MG63 (cell line): ENCODE measurements around the gene KLHDC4. TPM values are rescaled to one million over a fixed set of nuclear protein-coding genes. Genes with fewer than 3 reads are reported as not detected.
"Not testable (repeated sequence)": the region's sequence is repeated elsewhere in the genome, so short reads cannot be mapped to it uniquely, and the experiment has no call there.

Experiments used
- DNase-seq: peaks from one replicate; pipeline ENCODE4 v3.0.0-alpha.2; 2020
- H3K27me3 ChIP-seq: fragments of 250-450 bp; sonication (Bioruptor Pico); 2 replicates; pipeline ENCODE4 v1.5.1; 2020; ENCODE audit warnings: mild to moderate bottlenecking, moderate library complexity
- H3K36me3 ChIP-seq: fragments of 250-450 bp; sonication (Bioruptor Pico); 2 replicates; pipeline ENCODE4 v1.5.1; 2020; ENCODE audit warnings: mild to moderate bottlenecking, moderate library complexity
- H3K4me3 ChIP-seq: fragments of 250-450 bp; sonication (Bioruptor Pico); 2 replicates; pipeline ENCODE4 v1.5.1; 2020; ENCODE audit warnings: mild to moderate bottlenecking, moderate library complexity
- H3K9me3 ChIP-seq: fragments of 250-450 bp; sonication (Bioruptor Pico); 2 replicates; pipeline ENCODE4 v1.5.1; 2020; ENCODE audit warnings: mild to moderate bottlenecking, moderate library complexity
- total RNA-seq: library from RNA; depleted of rRNA; stranded (reverse); fragments of >200 nt; shearing (Covaris generic); gene quantifications from 2 replicates; pipeline ENCODE4 v1.2.3, GENCODE V29; 2014; ENCODE audit warnings: low replicate concordance

Gene KLHDC4
- total RNA-seq, 1 experiment from 2014 or later, result 24.6 TPM

DNA sequence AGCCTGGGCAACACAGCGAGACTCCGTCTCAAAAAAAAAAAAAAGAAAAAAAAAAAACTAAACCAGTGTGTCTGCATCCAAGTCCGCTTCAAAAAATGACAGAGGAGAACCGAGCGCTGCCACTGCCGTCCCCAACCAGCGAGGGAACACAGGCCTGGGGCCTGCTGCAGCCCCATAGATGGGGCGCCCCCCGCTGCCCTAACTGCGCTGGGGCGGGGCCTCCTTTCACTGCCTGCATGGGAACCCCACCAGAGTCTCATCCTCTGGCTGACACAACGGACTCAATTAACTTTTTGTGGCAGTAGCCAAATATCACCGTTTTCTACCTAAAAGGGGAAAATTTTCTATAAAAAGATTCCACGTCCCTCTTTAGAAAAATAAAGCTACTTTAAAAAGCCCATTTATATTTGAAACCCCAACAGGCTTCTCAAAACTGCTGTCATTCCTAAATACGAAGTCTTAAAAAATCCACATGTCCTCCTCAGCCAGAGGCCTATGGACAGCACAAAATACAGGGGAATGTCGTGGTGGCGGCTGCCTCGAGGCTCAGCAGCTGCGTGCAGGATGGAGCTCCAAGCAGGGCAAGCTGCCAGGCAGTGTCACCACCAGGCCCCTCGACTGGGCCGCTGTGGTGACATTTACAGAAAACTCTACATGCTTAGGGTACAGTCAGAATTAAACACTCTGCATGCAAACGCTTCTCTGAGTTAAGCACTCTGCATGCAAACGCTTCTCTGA, 30.3 kb downstream of the KLHDC4 start:
- no peaks in the 10 kb centered on the region for H3K27me3 ChIP-seq
- no peak for DNase-seq

DNA sequence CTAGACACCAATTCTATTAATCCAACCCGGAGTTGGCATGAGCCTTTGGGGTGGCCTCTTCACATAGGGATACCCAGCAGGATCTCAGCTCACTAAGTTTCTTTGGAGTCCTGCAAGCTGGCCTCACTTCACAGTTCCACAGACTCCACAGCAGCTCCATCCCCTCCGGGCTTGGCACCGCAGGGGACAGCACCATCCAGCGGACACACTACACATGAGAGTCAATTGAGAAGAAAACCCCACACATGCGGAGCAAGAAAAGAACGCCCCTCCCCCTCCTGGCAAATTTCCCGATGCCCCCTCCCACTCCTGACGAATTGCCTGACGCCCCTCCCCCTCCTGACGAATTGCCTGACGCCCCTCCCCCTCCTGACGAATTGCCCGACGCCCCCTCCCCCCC, 31.1 kb downstream of the KLHDC4 start:
- no peak for DNase-seq
- Histone ChIP-seq H3K36me3 (no peaks in the 10 kb centered on the region), H3K4me3 (no peak overlapping the region)

More for the DNA sequence above, 30.3 kb downstream of the KLHDC4 start:
- Histone ChIP-seq H3K9me3 (no peaks in the 10 kb centered on the region), H3K36me3 (no peaks in the 10 kb centered on the region; the same call in 1 of the 2 replicates), H3K4me3 (no peak overlapping the region)

DNA sequence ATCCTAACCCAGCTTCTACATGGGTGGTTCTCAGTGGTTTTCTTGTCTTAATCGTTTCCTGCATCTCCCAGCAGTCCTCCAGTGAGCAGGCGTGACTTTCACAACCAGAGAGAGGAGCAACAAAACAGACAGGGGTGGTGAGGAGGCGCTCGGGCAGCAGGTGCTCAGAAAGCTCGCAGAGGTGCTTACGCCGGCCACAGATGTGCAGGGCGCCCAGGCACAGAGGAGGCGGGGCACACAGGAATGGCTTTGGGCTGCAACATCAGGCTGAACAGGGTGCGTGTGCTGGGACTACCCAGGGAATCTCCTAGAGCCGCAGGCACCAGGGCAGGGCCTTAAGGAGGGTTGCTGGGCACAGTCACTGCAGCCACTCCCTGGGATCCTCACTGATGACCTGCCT, 32.6 kb downstream of the KLHDC4 start:
- Histone ChIP-seq H3K27me3 (no peaks in the 10 kb centered on the region), H3K36me3 (no peaks in the 10 kb centered on the region), H3K9me3 (no peaks in the 10 kb centered on the region), H3K4me3 (no peak overlapping the region)
- no peak for DNase-seq

More for the DNA sequence above, 31.1 kb downstream of the KLHDC4 start:
- H3K27me3 ChIP-seq, result no peaks in the 10 kb centered on the region
- H3K9me3 ChIP-seq, result no peaks in the 10 kb centered on the region

DNA sequence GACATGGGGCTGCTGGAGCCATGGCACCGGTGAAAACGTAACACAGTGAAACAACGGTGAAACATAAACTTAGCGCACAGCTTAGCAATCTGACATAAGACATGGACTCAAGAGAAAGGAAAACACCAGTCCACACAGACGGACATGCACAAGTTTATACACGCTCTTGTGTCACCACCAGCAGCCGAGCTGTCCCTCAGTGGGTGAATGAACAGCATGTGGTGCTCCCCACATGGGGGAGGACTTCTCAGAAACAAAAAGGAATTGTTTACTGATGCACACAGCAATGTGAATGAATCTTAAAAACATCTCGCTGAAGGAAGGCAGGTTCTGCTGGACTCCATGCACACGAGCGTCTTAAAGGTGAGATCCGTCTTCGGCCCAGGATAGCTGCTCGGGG, 34.2 kb downstream of the KLHDC4 start:
- no peak for DNase-seq
- no peaks in the 10 kb centered on the region for H3K9me3 ChIP-seq
- no peak overlapping the region for H3K4me3 ChIP-seq
- H3K27me3 ChIP-seq, result no peaks in the 10 kb centered on the region
- no peaks in the 10 kb centered on the region for H3K36me3 ChIP-seq

DNA sequence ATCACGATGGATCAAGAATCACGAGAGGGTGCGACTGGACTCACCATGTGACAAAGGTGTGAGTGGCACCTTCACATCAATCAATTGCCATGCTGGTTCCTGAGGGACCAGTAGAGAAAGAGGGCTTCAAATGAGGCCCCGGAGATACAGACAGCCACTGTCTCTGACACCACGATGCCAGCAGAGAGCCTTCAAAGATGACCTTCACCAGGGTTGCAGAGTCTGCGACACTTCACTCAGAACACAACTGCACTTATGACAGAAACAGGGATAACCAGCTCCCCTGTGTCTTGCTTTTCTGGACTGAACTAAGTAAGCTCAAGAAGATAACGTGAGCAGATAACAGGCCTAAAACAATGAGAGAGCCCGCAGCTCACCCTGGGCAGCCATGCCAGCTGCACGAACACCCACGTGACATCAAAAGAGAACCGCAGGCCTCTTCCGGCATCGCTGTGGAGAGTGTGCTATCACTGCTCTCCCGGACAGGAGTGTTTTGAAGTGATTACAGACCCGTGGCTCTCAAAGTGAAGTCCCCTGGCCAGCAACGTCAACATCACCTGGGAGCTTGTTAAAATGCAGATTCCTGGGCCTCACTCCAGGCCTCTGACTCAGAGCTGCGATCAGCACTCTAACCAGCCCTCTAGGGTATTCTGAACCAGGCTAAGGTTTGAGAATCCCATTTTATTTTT, 36.4 kb downstream of the KLHDC4 start:
- DNase-seq, result no peak
- Histone ChIP-seq H3K4me3 (no peak overlapping the region), H3K36me3 (no peaks in the 10 kb centered on the region), H3K9me3 (no peaks in the 10 kb centered on the region), H3K27me3 (no peaks in the 10 kb centered on the region)

GRCh38 chr16:87728026-87728425, 37.8 kb downstream of the KLHDC4 start:
- no peaks in the 10 kb centered on the region; the same call in 1 of the 2 replicates for H3K36me3 ChIP-seq
- H3K4me3 ChIP-seq, result no peak overlapping the region
- no peak for DNase-seq
- H3K9me3 ChIP-seq, result no peaks in the 10 kb centered on the region
- H3K27me3 ChIP-seq, result no peaks in the 10 kb centered on the region

DNA sequence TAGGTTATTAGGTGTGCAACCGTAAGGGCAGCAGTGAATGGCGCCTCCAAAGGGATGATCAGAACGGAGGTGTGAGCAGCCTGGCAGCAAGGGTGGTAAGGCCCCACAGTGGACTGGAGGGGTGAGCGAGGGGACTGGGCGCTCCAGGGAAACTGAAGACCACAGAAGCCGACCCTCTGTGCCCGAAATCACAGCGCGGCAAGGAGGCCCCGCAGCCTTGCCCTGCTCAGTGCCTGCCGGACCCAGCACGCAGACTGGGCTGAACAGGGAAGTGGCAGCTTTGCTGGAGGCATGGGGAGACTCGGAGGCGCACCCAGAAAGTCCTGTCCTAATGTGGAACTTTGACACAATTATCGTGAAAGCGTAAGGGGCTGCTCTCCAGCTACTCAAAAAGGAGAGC, 38.4 kb downstream of the KLHDC4 start:
- H3K36me3 ChIP-seq, result no peaks in the 10 kb centered on the region; the same call in 1 of the 2 replicates
- H3K4me3 ChIP-seq, result no peak overlapping the region
- H3K9me3 ChIP-seq, result no peaks in the 10 kb centered on the region
- no peaks in the 10 kb centered on the region for H3K27me3 ChIP-seq
- no peak for DNase-seq

DNA sequence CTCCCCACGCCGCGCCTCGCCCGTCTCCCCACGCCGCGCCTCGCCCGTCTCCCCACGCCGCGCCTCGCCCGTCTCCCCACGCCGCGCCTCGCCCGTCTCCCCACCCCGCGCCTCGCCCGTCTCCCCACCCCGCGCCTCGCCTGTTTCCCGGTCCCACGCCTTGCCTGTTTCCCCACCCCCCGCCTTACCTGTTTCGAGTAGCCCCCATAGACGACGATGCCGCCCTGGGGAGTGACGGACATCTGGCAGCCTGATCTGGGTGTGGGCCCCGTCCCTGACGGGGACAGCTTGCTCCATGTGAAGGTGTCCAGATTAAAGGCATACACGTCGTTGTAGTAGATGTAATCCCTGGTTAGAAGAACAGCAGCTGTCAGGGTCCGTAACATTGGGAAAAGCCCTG, 39.2 kb downstream of the KLHDC4 start:
- not testable (repeated sequence) for H3K9me3 ChIP-seq, H3K4me3 ChIP-seq, DNase-seq, H3K36me3 ChIP-seq, H3K27me3 ChIP-seq

DNA sequence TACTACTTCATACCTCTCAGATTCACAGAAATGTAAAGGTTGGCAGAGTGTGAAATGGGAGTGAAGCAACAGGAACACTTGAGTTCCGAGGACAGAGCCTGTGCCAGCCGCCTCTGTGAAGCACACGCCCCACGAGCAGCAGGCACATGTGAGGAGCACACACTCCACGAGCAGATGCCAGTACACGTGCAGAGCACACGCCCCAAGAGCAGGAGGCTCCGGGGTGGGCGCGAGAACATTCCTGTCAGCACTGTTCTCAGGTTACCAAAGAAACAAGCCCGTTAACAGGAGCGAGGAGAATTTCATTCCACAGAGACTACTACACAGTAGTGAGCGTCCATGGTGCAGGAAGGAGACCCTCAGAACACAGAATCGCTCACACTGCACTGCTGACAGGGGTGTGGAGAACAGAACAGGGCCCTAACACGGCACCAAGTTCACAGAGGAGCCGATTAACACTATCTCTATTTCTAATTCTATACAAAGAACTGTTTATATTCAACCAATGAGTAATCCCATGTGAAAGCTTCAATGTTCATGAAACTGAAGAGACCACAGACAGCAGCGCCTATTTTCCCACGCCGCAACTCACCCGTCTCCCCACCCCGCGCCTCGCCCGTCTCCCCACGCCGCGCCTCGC, 40.1 kb downstream of the KLHDC4 start:
- H3K27me3 ChIP-seq, result no peaks in the 10 kb centered on the region
- H3K9me3 ChIP-seq, result no peaks in the 10 kb centered on the region
- H3K4me3 ChIP-seq, result no peak overlapping the region
- DNase-seq, result no peak
- H3K36me3 ChIP-seq, result no peaks in the 10 kb centered on the region; the same call in 1 of the 2 replicates

DNA sequence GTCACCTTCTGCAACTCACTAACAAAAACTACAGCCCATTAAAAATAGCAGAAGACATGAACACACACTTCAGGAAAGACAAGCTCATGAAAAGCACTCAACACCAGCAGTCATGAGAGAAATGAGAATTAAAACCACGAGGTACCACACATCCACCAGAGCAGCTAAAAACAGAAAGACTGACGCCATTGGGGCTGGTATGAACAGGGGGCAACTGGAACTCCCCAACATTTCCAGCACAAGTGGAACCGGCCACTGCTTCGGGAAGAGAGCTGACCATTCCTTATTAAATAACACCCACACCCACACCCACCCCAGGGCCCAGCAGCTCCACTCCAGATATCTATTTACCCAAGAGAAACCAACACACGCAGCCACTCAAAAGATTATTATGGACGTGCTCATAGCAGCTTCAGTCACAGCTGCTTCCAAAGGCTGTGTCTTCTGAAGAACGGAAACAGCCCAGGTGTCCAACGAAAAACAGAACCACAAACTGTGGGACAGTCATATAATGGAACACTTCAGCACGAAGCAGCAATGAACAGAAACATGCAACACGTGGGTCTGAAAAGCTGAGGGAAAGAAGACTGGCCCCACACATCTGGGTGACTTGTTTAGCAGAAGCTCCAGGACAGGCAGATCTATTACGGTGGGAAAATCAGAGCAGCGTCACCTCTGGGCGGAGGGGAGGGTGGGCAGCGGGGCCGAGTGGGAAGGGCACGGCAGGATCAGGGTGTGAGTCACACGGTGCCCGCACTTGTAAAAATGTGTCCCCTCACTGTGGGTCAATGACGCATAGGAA, 41.1 kb downstream of the KLHDC4 start:
- no peaks in the 10 kb centered on the region; the same call in none of the 2 replicates for H3K36me3 ChIP-seq
- DNase-seq, result no peak
- H3K9me3 ChIP-seq, result no peaks in the 10 kb centered on the region
- no peak overlapping the region for H3K4me3 ChIP-seq
- no peaks in the 10 kb centered on the region for H3K27me3 ChIP-seq

GRCh38 chr16:87723226-87723623, 42.6 kb downstream of the KLHDC4 start:
- Histone ChIP-seq H3K4me3 (no peak overlapping the region), H3K27me3 (no peaks in the 10 kb centered on the region), H3K36me3 (no peaks in the 10 kb centered on the region; the same call in none of the 2 replicates), H3K9me3 (no peaks in the 10 kb centered on the region)
- DNase-seq, result peak; percentile 70

- DNase-seq, result no peak
- Histone ChIP-seq H3K4me3 (no peak overlapping the region), H3K36me3 (no peaks in the 10 kb centered on the region; the same call in none of the 2 replicates), H3K9me3 (no peaks in the 10 kb centered on the region), H3K27me3 (no peaks in the 10 kb centered on the region)
Measured at GRCh38 chr16:87722590-87723225, 43.1 kb downstream of the KLHDC4 start.

DNA sequence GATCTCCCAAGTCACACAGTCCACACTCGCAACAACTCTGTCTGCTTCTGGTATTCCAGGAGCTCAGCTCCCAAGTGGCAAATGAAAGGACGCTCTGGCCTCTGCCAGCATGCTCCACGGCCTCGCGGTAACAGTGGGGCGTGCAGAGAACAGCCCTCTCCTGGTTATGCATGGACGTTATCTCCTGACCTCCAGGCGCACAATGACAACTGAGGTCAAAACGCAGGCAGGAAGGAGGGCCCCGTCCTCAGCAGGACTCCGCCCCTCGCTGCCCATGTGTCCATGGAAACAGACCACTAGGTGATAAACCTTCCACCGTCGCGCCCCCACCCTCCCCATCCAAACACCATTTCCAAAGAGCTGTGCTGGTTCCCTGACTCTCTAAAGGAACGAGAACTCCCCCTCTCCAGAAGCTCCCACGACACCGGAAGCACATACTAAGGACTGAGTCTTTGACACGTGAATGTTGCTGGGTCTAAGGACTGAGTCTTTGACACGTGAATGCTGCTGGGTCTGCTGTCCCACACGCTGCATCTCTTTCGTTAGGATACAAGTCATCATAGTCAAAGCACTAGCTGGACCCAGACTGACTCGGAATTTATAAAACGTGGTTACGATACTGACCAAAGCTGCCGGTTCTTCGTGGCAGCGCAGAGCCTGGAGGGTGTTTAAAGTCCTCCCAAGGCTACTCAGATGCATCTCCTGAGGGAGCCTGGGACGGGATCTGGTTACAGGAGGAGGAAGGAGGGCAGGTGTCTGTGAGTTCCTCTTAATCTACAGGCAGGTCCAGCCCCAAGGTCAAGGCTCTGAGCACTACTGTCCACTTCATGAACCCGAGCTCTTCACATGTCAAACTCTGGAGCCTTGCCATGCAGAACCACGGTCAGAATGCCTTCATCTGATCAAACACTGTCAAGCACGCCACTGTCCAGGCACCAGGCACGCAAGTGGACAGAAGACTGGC, 43.9 kb downstream of the KLHDC4 start:
- Histone ChIP-seq H3K27me3 (no peaks in the 10 kb centered on the region), H3K9me3 (no peaks in the 10 kb centered on the region), H3K4me3 (no peak overlapping the region), H3K36me3 (no peaks in the 10 kb centered on the region; the same call in none of the 2 replicates)
- no peak for DNase-seq

- no peaks in the 10 kb centered on the region for H3K27me3 ChIP-seq
- DNase-seq, result no peak
- no peaks in the 10 kb centered on the region for H3K9me3 ChIP-seq
- H3K4me3 ChIP-seq, result no peak overlapping the region
- no peaks in the 10 kb centered on the region; the same call in none of the 2 replicates for H3K36me3 ChIP-seq
Measured at GRCh38 chr16:87720446-87720845, 45.3 kb downstream of the KLHDC4 start.

DNA sequence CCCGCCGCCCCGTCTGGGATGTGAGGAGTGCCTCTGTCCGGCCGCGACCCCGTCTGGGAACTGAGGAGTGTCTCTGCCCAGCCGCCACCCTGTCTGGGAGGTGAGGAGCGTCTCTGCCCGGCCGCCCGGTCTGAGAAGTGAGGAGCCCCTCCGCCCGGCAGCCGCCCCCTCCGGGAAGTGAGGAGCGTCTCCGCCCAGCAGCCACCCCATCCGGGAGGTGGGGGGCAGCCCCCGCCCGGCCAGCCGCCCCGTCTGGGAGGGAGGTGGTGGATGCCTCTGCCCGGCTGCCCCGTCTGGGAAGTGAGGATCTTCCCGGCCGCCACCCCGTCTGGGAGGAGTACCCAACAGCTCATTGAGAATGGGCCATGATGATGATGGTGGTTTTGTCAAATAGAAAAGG, 47.0 kb downstream of the KLHDC4 start:
- H3K9me3 ChIP-seq, DNase-seq, H3K36me3 ChIP-seq, H3K27me3 ChIP-seq, H3K4me3 ChIP-seq: not testable (repeated sequence)
